Left colon (tissue), 2 donors: ENCODE measurements around the gene NOTCH1. TPM values are rescaled to one million over a fixed set of nuclear protein-coding genes. Genes with fewer than 3 reads are reported as not detected.

Source experiments
- ATAC-seq: fragments of 200-7000 bp; cut with Tn5 transposase; one replicate; pipeline ENCODE4 v1.9.1; 2020; ENCODE audit warnings: mild to moderate bottlenecking, moderate library complexity
- DNase-seq, 2 donors: peaks; one replicate each; pipeline ENCODE4 v3.0.0-alpha.2; 2020
- intact Hi-C, 2 donors: fragments of 100-400 bp; cut with DNase I in 1 of 2; cut with micrococcal nuclease in 1 of 2; formaldehyde crosslinking; loops; one replicate each; pipeline versions ENCODE4 v1.11.2 to v1.14.0; 2022; cut with DNase I, micrococcal nuclease
- total RNA-seq, 2 donors: library from RNA; stranded (reverse); fragmentation: NEBNext Ultra II Directional; extraction: Animal tissue kit (Norgen Biotek cat#: 25700); gene quantifications; one replicate each; pipeline ENCODE4 v1.2.1, GENCODE V29; 2021
- donor health status: DM: no; HTN: no; CAD: no.
- donor health status: DM: yes; HTN: yes; CAD: no.

NOTCH1 gene
- total RNA-seq, 2 donors from 2014 or later = 49.5 to 72.2 TPM

DNA sequence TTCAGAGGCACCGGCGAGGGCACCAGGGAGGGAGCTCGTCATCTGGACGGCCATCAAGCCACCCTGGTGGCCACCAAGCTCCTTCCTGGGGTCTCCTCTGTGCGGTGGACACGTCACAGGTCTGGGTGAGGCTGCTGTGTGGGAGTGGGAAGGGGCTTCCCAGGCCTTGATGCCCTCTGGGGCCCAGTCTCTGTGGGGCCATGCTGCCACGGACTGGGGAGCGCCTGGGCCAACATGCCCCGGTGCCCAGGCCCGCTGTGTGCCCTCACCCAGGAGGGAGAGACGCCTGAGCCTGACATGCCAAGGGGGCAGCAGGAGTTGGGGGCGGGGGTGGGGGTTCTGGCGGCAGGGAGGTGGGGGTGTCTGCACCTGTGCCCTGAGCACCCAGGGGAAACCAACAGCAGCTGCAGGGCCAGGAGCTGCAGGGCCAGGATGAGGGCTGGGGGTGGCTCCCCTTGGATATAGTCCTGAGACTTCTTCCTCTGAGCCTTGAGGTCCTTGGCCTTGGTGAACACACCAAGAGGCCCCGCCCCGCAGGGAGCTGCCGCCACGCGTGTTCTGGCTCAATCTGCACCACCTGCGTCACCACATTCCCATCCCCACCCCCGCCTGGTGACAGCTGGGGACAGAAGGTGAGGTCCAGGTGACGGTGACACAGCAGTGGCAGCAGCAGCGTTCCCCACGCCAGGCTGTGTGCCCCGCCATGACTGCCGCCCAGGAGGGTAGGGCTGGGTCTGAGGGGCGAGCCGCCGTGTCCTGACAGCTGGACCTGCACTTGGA is 47.7 kb downstream of the NOTCH1 start:
- ATAC-seq (peak; percentile 13), DNase-seq (no peak)
- intact Hi-C loops = no loop called here

DNA sequence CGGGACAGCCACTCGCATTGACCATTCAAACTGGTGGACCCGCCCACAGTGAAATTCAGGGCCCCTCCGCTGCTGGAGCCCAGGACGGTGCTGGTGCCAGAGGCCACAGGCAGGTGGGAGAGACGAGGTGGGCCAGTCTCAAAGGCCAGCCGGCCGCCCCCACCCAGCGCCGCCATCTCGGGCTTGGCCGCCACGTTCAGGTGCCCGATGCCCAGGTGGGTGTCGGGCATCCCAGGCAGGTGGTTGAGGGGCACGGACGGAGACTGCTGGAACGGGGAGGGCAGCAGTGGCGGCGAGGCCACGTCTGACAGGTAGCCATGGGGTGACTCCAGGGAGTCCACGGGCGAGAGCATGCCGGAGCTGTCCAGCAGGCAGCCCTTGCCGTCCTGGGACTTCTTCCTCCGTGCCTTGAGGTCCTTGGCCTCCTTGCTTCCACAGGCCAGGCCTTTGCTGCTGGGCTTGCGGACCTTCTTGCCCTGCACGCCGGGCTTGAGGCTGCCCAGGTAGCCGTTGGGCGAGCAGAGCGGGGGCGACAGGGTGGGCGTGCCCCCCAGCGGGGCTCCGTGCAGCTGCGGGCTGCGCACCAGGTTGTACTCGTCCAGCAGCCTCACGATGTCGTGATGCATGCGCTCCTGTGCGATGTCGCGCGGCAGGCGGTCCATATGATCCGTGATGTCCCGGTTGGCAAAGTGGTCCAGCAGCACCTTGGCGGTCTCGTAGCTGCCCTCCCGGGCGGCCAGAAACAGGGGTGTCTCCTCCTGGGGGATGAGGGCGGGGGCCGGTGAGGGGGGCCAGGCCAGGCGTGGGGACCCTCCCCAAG is 48.8 kb downstream of the NOTCH1 start:
- no peak for ATAC-seq
- no peak for DNase-seq
- intact Hi-C loops = no loop called here

DNA sequence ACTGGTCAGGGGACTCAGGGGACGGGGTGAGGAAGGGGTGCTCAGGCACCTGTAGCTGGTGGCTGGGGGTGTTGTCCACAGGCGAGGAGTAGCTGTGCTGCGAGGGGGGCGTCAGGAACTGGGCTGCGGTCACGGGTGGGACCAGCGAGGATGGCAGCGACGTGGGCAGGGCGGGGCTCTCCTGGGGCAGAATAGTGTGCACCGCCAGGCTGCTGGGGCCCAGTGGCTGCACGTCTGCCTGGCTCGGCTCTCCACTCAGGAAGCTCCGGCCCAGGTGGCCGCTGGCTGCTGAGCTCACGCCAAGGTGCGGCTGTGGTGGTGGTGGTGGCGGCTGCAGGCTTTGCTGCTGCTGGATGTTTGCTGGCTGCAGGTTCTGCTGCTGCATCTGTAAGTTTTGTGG is 49.7 kb downstream of the NOTCH1 start:
- peak; percentile 2 for ATAC-seq
- DNase-seq = no peak
- intact Hi-C loops = no loop called here

DNA sequence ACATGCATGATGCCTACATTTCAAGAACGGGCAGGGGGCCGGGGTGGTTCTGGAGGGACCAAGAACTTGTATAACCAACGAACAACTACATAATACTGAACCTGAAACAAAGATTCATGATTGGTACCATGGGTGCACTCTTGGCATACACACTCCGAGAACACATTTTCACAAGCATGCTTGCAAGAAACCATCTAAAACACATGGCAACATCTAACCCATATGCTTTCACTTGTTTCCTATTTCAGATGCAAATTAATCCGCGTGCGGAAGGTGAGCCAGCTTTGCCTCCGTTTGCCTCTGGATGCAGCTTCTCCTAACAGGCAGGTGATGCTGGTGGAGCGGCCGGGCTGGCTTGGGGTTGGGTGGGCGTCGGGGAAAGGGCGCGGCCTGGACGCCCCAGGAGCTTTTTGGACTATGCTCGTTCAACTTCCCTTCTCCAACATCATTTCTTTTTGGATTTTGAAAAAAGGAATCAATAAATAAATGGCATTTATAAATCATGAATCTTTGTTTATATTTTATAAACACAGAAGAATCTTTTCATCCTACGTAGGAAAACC is 50.5 kb downstream of the NOTCH1 start:
- intact Hi-C loops = no loop called here
- ATAC-seq = no peak
- no peak for DNase-seq

DNA sequence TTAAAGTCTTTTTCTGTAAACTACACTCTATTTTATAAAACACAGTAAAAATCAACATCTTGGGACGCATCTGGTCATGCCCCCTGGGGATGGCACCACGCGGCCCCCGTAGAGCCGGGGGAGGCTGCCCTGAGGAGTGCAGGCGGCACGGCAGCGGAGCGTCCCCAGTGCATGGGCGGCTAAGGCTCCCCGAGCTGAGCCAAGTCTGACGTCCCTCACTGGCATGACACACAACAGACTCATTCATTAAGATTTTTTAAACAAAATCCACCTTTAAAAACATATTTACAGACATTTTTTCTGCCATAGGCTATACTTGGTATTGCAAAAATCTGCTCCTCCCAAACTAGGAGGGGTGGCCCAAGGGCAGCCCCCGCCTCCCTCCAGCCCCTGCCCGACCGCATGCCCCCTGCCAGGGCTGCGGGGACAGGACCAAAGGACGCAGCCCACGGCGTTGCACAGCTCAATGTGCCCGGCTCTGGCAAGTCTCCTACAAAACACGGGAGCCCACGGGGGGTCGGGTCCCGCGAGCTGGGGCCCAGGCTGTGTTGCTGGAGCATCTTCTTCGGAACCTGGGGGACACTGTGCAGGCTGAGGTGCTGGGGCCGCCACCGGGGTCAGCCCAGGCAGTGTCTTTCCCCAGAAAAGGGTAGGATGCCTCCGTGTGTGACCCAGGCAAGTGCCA is 51.2 kb downstream of the NOTCH1 start:
- ATAC-seq (no peak), DNase-seq (no peak)
- intact Hi-C loops = no loop called here

DNA sequence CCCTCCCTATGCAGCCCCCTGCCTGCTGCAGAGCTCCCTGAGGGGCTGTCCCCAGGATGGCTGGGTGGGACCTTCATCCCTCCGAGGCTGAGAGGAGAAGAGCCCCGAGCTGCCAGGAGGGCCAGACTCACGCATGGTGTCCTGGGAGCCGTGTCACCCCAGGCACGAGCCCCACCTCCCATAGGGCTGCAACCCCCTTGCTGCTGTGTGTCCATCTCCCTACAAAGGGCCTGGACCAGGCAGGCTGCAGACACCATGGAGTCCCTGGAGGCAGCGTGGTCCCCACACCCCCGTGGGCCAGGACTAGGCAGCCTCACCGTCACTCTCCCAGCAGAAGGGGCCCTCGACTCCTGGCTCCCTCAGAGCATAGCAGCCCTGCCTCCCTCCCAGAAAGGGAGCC is 51.8 kb downstream of the NOTCH1 start:
- no peak for DNase-seq
- peak; percentile 2 for ATAC-seq
- intact Hi-C loops = no loop called here

DNA sequence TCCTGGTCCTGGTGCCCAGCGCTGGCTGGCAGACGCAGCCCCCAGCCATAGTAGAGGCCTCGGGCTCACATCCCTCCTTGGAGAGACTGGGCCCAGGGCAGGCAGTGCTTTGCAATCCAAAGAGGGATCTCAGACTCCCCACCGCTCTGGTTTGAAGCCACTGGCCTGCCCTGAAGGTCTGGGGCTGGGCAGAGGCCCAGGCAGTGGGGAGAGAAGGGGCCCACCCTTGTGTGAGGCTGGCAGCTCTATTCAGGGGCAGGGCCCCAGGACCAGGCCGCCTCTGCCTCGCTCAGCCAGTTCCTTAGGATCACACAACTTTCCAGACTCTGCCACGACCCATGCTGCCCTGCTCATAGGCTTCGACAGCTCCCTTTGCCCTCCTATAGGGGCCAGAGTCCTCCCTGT is 52.3 kb downstream of the NOTCH1 start:
- intact Hi-C loops = no loop called here
- peak; percentile 4 for ATAC-seq
- no peak for DNase-seq

DNA sequence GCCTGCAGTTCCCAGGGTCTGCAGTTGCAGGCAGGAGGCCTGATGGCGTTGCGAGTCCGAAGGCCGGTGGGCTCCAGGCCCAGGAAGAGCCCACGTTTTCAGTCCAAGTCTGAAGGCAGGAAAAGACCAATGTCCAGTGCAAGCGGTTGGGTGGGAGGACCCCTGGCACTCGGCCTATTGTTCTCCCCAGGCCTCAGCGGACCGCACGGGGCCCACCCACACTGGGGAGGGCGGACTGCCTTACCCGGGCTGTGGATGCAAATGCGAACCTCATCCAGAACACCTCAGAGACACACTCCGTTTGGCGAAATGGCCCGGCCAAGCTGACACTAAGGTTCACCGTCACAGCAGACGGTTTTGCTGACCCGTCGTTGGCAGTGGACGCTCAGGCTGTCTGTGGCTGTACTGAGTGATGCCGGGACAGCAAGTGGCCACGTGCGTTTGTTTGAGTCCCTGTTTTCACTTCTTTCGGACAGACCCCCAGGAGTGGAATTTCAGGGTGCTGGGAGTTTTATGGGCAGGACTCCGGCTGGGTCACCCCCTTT is 52.8 kb downstream of the NOTCH1 start:
- intact Hi-C loops = no loop called here

DNA sequence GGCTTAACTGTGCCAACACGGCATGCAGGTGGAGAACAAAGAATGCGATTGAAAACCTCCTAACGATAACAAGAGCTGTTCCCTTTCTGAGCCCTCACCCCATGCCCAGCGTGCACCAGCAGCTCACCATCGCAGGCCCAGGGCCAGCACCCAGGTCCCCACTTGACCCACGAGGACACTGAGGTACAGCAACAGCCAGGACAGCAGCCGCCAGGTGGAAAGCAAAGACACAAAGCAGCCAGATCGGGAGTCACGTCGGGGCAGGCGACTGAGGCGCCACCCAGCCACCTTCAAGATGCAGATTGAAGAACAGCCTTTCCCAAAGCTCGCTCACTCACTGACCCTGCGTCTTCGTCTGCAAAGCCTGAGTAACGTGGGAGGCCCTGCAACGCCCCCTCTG is 56.1 kb downstream of the NOTCH1 start:
- DNase-seq (no peak), ATAC-seq (no peak)
- intact Hi-C loops = loop anchor here (2.0 to 5.0 kb wide), 2 partner anchors 139 to 143 kb away; no protein-coding TSS in a partner anchor

More for the DNA sequence above, 52.8 kb downstream of the NOTCH1 start:
- ATAC-seq (no peak), DNase-seq (no peak)

DNA sequence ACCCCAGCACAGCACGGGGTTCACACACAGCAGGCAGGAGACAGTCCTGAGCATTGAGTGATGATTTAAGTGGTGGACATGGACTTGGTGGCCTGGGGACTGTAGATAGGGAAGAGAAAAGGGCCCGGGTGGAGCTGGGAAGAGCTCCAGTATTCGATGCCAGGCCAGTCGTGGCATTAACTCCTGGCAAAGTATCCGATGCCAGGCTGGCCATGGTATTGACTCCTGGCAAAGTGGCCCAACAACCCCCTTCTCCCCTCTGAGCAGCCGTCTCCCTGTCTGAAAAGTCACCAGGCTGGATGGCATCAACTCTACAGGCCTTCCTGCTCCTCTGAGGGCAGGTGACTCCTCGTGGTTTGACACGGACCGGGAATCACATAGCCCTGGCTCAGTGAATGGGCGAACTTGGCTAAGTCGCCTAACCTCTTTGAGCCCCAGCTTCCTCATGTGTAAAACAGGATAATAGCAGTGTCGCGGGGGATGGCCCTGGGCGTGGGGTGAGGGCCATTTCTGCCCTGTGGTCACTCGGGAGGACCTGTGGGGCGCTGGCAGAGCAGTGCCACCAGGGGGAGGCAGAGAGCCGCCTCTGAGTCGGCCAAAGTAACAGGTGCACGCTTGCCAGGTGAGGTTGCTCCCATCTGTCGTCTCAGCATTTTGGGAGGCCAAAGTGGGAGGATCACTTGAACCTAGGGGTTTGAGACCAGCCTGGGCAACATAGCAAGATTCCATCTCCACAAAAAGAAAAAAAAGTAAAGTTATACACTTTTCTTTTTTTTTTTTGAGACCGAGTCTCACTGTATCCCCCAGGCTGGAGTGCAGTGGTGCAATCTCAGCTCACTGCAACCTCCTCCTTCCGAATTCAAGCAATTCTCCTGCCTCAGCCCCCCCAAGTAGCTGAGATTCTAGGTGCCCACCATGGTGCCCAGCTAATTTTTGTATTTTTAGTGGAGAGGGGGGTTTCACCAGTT is 57.3 kb downstream of the NOTCH1 start:
- peak; percentile 61 to 82 for DNase-seq
- ATAC-seq = peak; percentile 48
- intact Hi-C loops = loop anchor here in 1 of 2 donors (5.0 kb wide), 1 partner anchor 144 kb away; no protein-coding TSS in a partner anchor

DNA sequence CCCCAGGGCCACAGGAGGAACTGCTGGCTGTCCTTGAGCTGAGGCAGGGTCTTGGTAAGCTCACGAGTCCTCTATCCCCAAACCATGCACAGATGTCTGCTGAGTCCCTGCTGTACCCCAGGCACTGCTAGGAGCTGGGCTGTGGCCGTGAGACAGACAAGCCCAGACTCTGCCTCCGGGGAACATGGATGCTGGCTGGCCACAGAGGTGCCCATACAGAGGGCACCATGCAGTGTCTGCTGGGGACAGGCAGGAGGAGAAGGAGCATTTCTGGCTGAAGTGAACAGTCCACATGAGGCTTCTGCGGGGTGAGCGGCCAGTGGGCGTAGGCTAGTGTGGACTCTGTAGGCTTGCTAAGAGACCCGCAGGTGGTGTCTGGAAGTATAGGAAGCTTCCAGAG is 58.2 kb downstream of the NOTCH1 start:
- intact Hi-C loops = loop anchor here in 1 of 2 donors (5.0 kb wide), 1 partner anchor 145 kb away; no protein-coding TSS in a partner anchor
- no peak for ATAC-seq

DNA sequence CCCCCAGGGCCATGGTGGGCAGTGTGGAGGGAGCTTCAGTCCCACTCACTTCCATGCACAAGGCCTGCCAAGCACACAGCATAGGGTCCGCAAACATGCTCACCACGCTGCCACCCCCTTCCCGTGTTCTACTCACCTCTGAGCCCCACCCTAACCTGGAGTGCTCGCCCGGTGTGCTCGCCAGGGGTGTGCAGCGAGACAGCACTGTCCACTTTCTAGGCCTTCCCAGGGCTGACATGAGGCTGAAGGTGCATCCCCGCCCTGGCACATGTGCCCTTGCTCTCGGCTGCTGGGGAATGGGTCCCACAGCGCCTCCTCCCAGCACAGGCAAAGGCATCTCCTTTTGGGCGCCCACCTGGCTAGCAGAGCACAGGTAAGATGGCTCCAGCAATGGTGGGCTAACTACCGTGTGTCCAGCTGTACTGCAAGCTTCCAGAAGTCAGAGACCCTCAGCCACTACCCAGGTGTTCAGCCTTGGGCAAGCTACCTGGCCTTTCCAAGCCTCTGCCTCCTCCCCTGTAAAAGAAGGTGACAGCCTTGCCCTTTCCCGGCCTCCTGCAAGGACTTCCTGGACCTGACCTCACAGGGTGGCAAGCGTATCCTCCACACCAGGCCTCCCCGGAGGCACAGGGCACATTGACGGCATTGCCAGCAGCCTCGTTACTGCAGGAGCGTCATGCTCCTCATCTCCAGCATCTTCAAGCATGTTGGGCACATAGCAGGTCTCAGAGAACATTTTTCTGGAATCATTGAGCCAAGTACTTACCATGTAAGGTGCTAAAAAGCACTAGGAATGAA is 58.8 kb downstream of the NOTCH1 start:
- DNase-seq = no peak
- ATAC-seq = no peak
- intact Hi-C loops = loop anchor here in 1 of 2 donors (5.0 kb wide), 1 partner anchor 145 kb away; no protein-coding TSS in a partner anchor

More for the DNA sequence above, 58.2 kb downstream of the NOTCH1 start:
- no peak for DNase-seq

DNA sequence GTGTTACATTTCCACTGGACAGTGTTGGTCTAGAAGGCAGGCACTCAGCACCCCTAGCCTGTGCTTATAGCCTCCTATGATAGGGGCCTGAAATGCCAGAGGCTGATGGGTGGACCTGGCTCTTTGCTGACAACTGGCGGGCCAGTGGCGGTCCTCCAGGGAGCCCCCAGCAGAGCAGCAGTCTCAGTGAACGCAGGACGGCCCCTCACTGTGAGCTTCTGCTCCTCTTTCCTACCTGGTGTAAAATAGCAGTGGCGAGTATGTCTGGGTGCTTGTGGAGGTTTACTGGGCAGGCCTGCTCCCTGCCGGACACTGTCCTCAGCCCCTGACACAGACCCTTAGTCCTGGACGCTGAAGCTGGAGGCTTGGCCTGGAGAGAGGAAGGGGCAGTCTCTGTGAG is 59.7 kb downstream of the NOTCH1 start:
- intact Hi-C loops = loop anchor here in 1 of 2 donors (5.0 kb wide), 1 partner anchor 146 kb away; no protein-coding TSS in a partner anchor
- DNase-seq (no peak), ATAC-seq (no peak)

DNA sequence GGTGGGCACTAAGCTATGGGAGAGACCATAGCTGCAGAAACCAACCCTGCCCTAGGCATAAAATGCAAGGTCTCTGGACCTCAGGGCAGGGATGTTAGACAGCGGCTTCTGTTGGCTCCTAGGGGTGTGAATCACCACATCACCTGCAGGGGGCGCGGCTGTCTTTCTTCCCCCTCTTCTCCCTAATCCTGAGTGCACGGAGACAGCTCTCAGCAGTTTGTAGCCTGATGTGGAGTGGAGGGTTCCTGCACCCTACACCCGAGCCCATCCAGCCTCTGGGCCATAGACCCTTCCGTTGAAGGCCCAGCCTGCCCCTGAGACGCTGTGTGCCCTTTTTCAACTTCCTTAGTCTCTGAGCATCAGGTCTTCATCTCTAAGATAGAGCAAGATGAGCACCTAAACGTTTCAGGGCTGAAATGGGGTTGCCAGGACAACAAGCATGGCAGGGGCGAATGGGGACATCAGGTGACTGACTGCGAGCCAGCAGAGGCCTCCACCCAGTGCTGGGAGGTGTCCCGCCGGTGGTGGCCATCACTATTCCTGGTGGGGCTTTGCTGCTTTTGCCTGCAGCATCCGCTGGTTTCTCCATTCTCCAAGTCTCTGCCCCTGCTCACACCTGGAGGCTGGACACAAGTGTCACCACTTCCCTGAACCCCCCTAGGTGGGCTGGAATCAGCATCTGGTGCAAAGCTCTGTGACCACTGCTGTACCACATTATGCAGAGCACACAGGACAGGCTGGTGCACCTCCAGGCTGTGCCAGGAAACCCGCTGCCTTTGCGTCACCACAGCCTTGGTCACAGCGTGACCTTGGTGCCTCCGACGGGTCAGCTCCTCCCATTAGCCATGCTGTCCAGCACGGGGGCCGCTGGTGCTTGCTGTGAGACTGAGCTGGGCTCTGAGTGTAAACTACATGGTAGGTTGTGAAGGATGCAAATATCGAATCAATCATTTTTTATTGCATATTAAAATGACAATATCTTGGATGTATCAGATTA is 60.5 kb downstream of the NOTCH1 start:
- intact Hi-C loops = loop anchor here (2.0 to 5.0 kb wide), 2 partner anchors 145 to 147 kb away; no protein-coding TSS in a partner anchor
- ATAC-seq = peak; percentile 17

More for the DNA sequence above, 60.5 kb downstream of the NOTCH1 start:
- DNase-seq = peak; percentile 69 to 89
